KMS-11 (cell line): ENCODE data around the gene NUCB2.

Source experiments
- H2AFZ ChIP-seq: fragments of 200-600 bp; sonication (generic); 2 replicates; pipeline ENCODE4 v1.6.1; 2016; ENCODE audit warnings: antibody characterized with exemption, mixed run types, low read depth
- H3K27ac ChIP-seq: fragments of 200-600 bp; sonication (generic); 2 replicates; pipeline ENCODE4 v1.6.1; 2016; ENCODE audit warnings: mild to moderate bottlenecking, mixed run types
- H3K27me3 ChIP-seq: fragments of 200-600 bp; sonication (generic); 2 replicates; pipeline ENCODE4 v1.6.1; 2017; ENCODE audit warnings: mild to moderate bottlenecking, low read depth, mixed run types, moderate library complexity; ENCODE audit not compliant: insufficient read depth
- H3K36me3 ChIP-seq: fragments of 200-600 bp; sonication (generic); 2 replicates; pipeline ENCODE4 v1.6.1; 2017; ENCODE audit warnings: mild to moderate bottlenecking, mixed run types; ENCODE audit not compliant: insufficient read depth
- H3K4me1 ChIP-seq: fragments of 200-600 bp; sonication (generic); 2 replicates; pipeline ENCODE4 v1.6.1; 2016; ENCODE audit warnings: mild to moderate bottlenecking, low read depth, mixed run types; ENCODE audit not compliant: poor library complexity, severe bottlenecking
- H3K4me2 ChIP-seq: fragments of 200-600 bp; sonication (generic); 2 replicates; pipeline ENCODE4 v1.7.0; 2016; ENCODE audit warnings: mild to moderate bottlenecking, mixed run types
- H3K4me3 ChIP-seq: fragments of 200-600 bp; sonication (generic); IDR thresholded peaks from 2 replicates; pipeline ENCODE4 v1.6.1; 2017; ENCODE audit warnings: low read depth, low read length, mixed read lengths; ENCODE audit not compliant: insufficient read depth
- H3K79me2 ChIP-seq: fragments of 200-600 bp; sonication (generic); 2 replicates; pipeline ENCODE4 v1.6.1; 2016; ENCODE audit warnings: low read depth, mixed run types; ENCODE audit not compliant: insufficient read depth
- H3K9ac ChIP-seq: fragments of 200-600 bp; sonication (generic); 2 replicates; pipeline ENCODE4 v1.6.1; 2016; ENCODE audit warnings: mild to moderate bottlenecking, mixed run types
- H4K20me1 ChIP-seq: fragments of 200-600 bp; sonication (generic); 2 replicates; pipeline ENCODE4 v1.6.1; 2016; ENCODE audit warnings: mild to moderate bottlenecking, mixed run types; ENCODE audit not compliant: insufficient read depth
- TF ChIP-seq, protein P1 (sequence below): fragments of 200-600 bp; sonication (generic); conservative IDR thresholded peaks from 2 replicates; pipeline ENCODE4 v1.6.1; 2017; ENCODE audit warnings: low read depth, mild to moderate bottlenecking, antibody characterized with exemption, low read length, moderate library complexity, mixed read lengths

Gene NUCB2

DNA sequence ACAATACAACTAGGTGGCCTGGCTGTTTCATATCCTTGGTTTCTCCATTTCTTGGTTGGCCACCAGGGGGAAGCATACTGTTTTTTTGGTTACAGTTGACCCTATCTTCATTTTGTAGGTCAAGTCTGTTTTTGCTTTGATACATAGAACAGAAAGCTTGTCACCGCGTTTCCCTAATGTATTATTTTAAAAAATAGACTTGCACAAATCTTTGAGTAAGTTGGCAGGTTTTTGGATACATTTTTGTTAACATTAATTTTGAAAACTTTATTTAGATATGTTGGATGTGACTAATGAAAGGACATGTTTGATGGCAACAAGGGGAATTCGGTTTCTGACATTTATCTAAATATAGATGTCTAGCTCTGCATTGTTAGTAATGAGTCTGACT is 78.1 kb downstream of the NUCB2 start:
- Histone ChIP-seq H3K9ac (no peak overlapping the region), H3K27ac (no peak overlapping the region), H3K36me3 (no peaks in the 10 kb centered on the region), H3K4me1 (peaks cover 9% of the 10 kb centered on the region), H2AFZ (peak overlapping the region; percentile 78), H4K20me1 (no peaks in the 10 kb centered on the region), H3K79me2 (no peaks in the 10 kb centered on the region), H3K4me2 (peak overlapping the region; percentile 89), H3K4me3 (no peak overlapping the region), H3K27me3 (no peaks in the 10 kb centered on the region)
- TF ChIP-seq, protein P1, sequence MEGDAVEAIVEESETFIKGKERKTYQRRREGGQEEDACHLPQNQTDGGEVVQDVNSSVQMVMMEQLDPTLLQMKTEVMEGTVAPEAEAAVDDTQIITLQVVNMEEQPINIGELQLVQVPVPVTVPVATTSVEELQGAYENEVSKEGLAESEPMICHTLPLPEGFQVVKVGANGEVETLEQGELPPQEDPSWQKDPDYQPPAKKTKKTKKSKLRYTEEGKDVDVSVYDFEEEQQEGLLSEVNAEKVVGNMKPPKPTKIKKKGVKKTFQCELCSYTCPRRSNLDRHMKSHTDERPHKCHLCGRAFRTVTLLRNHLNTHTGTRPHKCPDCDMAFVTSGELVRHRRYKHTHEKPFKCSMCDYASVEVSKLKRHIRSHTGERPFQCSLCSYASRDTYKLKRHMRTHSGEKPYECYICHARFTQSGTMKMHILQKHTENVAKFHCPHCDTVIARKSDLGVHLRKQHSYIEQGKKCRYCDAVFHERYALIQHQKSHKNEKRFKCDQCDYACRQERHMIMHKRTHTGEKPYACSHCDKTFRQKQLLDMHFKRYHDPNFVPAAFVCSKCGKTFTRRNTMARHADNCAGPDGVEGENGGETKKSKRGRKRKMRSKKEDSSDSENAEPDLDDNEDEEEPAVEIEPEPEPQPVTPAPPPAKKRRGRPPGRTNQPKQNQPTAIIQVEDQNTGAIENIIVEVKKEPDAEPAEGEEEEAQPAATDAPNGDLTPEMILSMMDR = peak; percentile 80

DNA sequence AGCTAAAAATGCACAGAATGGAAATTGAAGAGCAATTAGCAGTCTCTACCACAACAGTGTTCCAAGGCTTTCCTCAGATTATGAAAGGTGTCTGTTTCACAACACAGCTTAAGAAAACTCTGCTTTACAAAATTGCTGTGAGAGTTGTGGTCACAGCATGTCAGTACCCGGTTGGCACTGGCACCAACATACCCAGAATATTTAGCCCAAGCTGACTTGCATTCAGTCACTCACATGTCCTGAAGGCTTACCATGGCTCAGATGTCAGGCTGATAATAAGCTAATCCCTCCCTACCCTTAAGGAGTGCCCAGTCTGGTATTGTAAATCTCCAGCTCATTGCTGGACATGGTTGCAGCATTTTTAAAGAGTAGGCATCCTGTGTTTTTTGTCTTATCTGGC is 90.0 kb downstream of the NUCB2 start:
- Histone ChIP-seq H2AFZ (no peak overlapping the region), H3K9ac (no peak overlapping the region), H3K4me3 (no peak overlapping the region), H4K20me1 (no peaks in the 10 kb centered on the region), H3K36me3 (no peaks in the 10 kb centered on the region), H3K79me2 (no peaks in the 10 kb centered on the region), H3K27ac (no peak overlapping the region), H3K27me3 (no peaks in the 10 kb centered on the region), H3K4me1 (no peaks in the 10 kb centered on the region), H3K4me2 (no peak overlapping the region)
- TF ChIP-seq, protein P1 = no peak

DNA sequence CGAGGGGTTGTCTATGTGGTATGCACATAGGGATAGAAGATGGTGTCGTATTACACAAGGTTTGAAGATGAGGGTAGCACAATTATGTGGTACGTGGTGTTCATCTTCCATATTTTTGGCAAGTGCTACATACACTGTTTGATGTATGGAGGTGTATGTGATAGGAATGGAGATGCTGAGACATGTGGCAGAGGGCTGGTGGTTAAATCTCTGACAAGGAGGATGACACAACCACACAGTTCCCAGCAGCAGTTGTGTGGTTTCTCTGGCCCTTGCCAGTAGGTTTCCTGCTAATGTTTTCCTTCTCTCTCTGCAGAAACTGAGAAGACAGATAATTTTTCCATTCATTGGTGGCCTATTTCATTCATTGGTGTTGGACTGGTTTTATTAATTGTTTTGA is 92.0 kb downstream of the NUCB2 start:
- H3K4me3 ChIP-seq = no peak overlapping the region
- H3K4me2 ChIP-seq = no peak overlapping the region
- TF ChIP-seq, protein P1 = no peak
- H3K27ac ChIP-seq = no peak overlapping the region
- no peak overlapping the region for H2AFZ ChIP-seq
- H3K79me2 ChIP-seq = no peaks in the 10 kb centered on the region
- H3K36me3 ChIP-seq = no peaks in the 10 kb centered on the region
- H3K27me3 ChIP-seq = no peaks in the 10 kb centered on the region
- H3K9ac ChIP-seq = no peak overlapping the region
- no peaks in the 10 kb centered on the region for H3K4me1 ChIP-seq
- H4K20me1 ChIP-seq = no peaks in the 10 kb centered on the region

DNA sequence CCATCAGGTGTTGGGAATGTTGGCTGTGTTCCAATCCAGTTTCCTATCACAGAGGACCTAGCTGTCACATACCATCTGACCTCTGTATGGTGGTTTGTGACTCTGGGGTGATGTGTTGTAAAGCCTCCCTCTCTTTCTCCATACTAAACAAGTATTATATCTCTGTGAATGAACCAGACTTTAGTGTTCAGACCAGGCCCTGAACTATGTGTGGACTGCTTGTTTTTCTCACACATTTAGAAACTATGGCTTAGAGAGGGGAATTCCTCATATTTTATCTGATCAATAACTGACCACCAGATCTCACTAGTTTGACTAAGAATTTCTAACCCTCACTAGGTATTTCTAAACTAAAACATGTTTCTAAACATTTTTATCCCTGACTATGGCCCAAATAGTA is 92.6 kb downstream of the NUCB2 start:
- Histone ChIP-seq H3K4me1 (no peaks in the 10 kb centered on the region), H3K4me3 (no peak overlapping the region), H3K27ac (no peak overlapping the region), H4K20me1 (no peaks in the 10 kb centered on the region), H3K79me2 (no peaks in the 10 kb centered on the region), H3K36me3 (no peaks in the 10 kb centered on the region), H3K4me2 (no peak overlapping the region), H3K9ac (no peak overlapping the region), H2AFZ (no peak overlapping the region), H3K27me3 (no peaks in the 10 kb centered on the region)
- TF ChIP-seq, protein P1 = no peak

DNA sequence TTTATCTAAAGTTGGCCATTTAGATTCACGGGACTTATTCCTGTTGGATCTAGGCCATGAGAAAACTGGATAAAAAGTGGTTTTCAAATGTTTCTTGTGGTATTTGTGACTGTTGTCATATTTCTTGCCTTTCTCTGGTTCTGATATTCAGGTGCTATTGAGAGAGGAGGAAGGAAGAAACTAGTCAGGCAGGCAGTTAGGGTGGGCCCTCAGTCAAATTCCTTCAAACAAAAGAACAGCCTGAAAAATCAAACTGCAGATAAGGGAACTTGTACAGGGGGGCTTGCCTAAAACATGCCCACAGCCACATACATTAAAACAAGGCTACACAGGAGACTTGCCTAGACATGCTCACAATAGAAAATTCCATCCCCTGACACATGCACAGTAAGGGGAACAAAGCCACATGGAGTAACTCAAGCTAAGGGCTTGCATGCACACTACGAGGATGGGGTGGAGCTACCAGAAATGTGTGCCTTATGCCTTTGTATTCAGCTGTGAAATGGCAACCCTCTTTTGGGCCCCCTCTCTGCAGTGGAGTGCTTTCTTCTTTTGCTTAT is 93.2 kb downstream of the NUCB2 start:
- Histone ChIP-seq H3K36me3 (no peaks in the 10 kb centered on the region), H4K20me1 (no peaks in the 10 kb centered on the region), H3K4me3 (no peak overlapping the region), H3K4me1 (no peaks in the 10 kb centered on the region), H3K27me3 (no peaks in the 10 kb centered on the region), H2AFZ (no peak overlapping the region), H3K27ac (no peak overlapping the region), H3K79me2 (no peaks in the 10 kb centered on the region), H3K4me2 (no peak overlapping the region), H3K9ac (no peak overlapping the region)
- TF ChIP-seq, protein P1 = no peak
